ENCODE measurements around the gene BOC. TPM values are rescaled to one million over a fixed set of nuclear protein-coding genes. Genes with fewer than 3 reads are reported as not detected.

Gene BOC
- total and polyA plus RNA-seq, 2 experiments from 2014 or later: 18.4 to 21.6 TPM

DNA sequence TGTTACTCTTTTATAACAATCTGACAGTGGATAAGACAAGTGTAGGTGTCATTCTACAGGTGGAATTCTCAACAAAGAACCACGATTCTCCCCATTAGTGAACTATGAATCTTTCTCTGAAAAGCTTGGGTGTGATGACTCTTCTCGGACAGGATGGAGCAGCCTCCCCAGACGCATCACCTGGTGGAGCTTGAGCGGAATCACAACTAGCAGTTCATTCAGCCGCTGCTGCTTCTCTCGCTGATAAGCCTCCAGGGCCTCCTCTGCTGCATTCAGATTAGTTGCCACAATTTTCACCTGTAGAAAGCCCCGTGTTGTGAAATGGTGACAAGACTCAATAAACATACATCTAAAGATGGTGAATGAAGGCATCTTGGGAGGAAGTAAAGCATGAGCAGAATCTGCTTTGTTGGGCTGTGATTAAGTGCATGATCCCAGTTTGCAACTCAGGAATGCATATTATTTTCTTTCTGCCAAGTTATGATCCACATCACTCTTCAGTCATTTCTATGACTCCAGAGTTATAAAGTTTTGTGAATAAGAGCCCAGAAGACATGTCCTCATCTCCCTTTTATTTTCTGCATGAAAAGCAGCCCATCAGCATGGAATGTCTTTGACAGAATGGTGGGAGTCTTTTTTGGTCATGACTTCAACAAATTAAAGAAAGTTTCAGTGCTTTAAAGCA, 93.6 kb downstream of the BOC start:
- DNase-seq: peak; percentile 41
- Histone ChIP-seq H2AFZ (no peak overlapping the region), H3K4me3 (no peak overlapping the region)

DNA sequence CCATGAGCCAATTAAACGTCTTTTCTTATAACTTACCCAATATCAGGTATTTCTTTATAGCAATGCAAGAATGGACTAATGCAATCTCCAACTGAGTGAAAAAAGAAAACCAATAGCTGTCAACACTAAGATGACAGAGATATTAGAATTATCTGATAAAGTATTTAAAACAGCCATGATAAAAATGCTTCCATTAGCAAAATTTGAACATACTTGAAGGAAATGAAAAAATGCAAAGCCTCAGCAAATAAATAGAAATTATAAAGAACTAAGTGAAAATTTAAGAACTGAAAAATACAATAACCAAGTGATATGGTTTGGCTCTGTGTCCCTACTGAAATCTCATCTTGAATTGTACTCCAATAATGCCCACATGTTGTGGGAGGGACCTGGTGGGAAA, 99.6 kb downstream of the BOC start:
- H4K20me1 ChIP-seq (ENCODE audit: insufficient read depth): no peaks in the 10 kb centered on the region
- no peaks in the 10 kb centered on the region for H3K4me1 ChIP-seq (ENCODE audit: insufficient read depth)
- H3K4me2 ChIP-seq (ENCODE audit: unreplicated experiment): no peak overlapping the region
- H3K9me3 ChIP-seq (ENCODE audit: low read depth): peaks cover 9% of the 10 kb centered on the region
- H3K4me3 ChIP-seq: no peak overlapping the region
- TF ChIP-seq EZH2phosphoT487 (IDR thresholded peaks at IDR 0.05; ENCODE audit: insufficient read depth, low read depth): no peak
- TF ChIP-seq EZH2 (IDR thresholded peaks at IDR 0.05; ENCODE audit: insufficient read depth, poor library complexity, severe bottlenecking): no peak
- no peaks in the 10 kb centered on the region for H3K79me2 ChIP-seq (ENCODE audit: insufficient read depth)
- H3K9ac ChIP-seq: no peak overlapping the region
- no peak overlapping the region for H2AFZ ChIP-seq
- H3K36me3 ChIP-seq (ENCODE audit: low read depth): 0 out of 2 replicates have a peak, but pooled peaks cover 10% of the 10 kb centered on the region
- H3K9me2 ChIP-seq (ENCODE audit: insufficient read depth): no peaks in the 10 kb centered on the region
- in situ Hi-C loops (cut with MboI): no loop called here
- H3K27me3 ChIP-seq (replicated peaks; ENCODE audit: insufficient read depth): no peaks in the 10 kb centered on the region
- no peak for DNase-seq
- 81 to 85% methylated on average over 1 of the region's 1 CpG for WGBS, 2 experiments (ENCODE audit: low coverage in 1 of 2, low lambda C conversion rate in 2 of 2, missing lambda C conversion rate in 2 of 2)
- no peak overlapping the region for H3K27ac ChIP-seq
- no peaks in the 10 kb centered on the region for H3F3A ChIP-seq (ENCODE audit: insufficient read depth)

More for the DNA sequence above, 93.6 kb downstream of the BOC start:
- Histone ChIP-seq H3K4me1 (ENCODE audit: insufficient read depth) (peaks cover 10% of the 10 kb centered on the region), H3F3A (ENCODE audit: insufficient read depth) (peaks cover 4% of the 10 kb centered on the region), H3K36me3 (ENCODE audit: low read depth) (no peaks in the 10 kb centered on the region), H3K27me3 (replicated peaks; ENCODE audit: insufficient read depth) (no peaks in the 10 kb centered on the region), H3K9me3 (ENCODE audit: low read depth) (no peaks in the 10 kb centered on the region), H3K9me2 (ENCODE audit: insufficient read depth) (no peaks in the 10 kb centered on the region), H4K20me1 (ENCODE audit: insufficient read depth) (no peaks in the 10 kb centered on the region), H3K79me2 (ENCODE audit: insufficient read depth) (no peaks in the 10 kb centered on the region), H3K9ac (no peak overlapping the region), H3K27ac (no peak overlapping the region), H3K4me2 (ENCODE audit: unreplicated experiment) (peak overlapping the region; percentile 1)
- TF ChIP-seq EZH2 (IDR thresholded peaks at IDR 0.05; ENCODE audit: insufficient read depth, poor library complexity, severe bottlenecking) (no peak), EZH2phosphoT487 (IDR thresholded peaks at IDR 0.05; ENCODE audit: insufficient read depth, low read depth) (no peak)
- WGBS, 2 experiments (ENCODE audit: low coverage in 1 of 2, low lambda C conversion rate in 2 of 2, missing lambda C conversion rate in 2 of 2): 84 to 85% methylated on average over 7 of the region's 7 CpGs
- in situ Hi-C loops (cut with MboI): no loop called here

DNA sequence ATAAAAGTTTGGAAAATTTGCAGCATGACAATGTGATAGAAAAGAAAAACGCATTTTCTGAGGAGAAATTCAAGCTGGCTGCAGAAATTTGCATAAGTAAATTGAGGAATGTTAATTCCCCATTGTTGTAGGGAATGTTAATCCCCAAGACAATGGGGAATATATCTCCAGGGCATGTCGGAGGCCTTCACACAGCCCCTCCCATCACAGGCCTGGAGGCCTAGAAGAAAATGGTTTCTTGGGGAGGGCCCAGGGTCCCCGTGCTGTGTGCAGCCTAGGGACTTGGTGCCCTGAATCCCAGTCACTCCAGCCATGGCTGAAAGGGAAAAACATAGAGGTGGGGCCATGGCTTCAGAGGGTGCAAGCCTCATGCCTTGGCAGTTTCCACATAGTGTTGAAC, 101.1 kb downstream of the BOC start:
- no peaks in the 10 kb centered on the region for H3F3A ChIP-seq (ENCODE audit: insufficient read depth)
- H3K27ac ChIP-seq: no peak overlapping the region
- no peaks in the 10 kb centered on the region for H3K27me3 ChIP-seq (replicated peaks; ENCODE audit: insufficient read depth)
- no peaks in the 10 kb centered on the region for H3K9me2 ChIP-seq (ENCODE audit: insufficient read depth)
- in situ Hi-C loops (cut with MboI): no loop called here
- H3K79me2 ChIP-seq (ENCODE audit: insufficient read depth): no peaks in the 10 kb centered on the region
- peaks cover 9% of the 10 kb centered on the region for H3K9me3 ChIP-seq (ENCODE audit: low read depth)
- H2AFZ ChIP-seq: no peak overlapping the region
- no peaks in the 10 kb centered on the region for H4K20me1 ChIP-seq (ENCODE audit: insufficient read depth)
- H3K4me2 ChIP-seq (ENCODE audit: unreplicated experiment): no peak overlapping the region
- DNase-seq: no peak
- WGBS, 2 experiments (ENCODE audit: low coverage in 1 of 2, low lambda C conversion rate in 2 of 2, missing lambda C conversion rate in 2 of 2): 82% methylated on average over 3 of the region's 3 CpGs
- no peak for TF ChIP-seq EZH2 (IDR thresholded peaks at IDR 0.05; ENCODE audit: insufficient read depth, poor library complexity, severe bottlenecking)
- H3K36me3 ChIP-seq (ENCODE audit: low read depth): 0 out of 2 replicates have a peak, but pooled peaks cover 11% of the 10 kb centered on the region
- no peak overlapping the region for H3K9ac ChIP-seq
- no peaks in the 10 kb centered on the region for H3K4me1 ChIP-seq (ENCODE audit: insufficient read depth)
- H3K4me3 ChIP-seq: no peak overlapping the region

DNA sequence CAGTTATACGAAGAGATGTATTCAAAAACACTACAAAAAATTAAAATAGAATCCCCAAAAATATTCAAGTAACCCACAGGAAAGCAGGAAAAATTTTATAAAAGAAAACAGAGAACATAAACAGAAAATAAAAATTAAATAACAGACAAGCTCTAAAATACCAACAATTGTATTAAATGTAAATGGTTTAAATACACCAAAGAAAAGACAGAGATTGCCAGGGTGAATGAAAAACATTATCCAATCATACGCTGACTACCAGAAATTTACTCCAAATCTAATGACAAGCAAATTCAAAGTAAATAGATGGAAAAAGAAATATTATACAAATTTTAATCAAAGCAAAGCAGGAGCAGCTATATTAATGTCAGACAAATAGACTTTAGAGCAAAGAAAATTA, 103.6 kb downstream of the BOC start:
- in situ Hi-C loops (cut with MboI): no loop called here
- no peak overlapping the region for H3K4me3 ChIP-seq
- H3F3A ChIP-seq (ENCODE audit: insufficient read depth): no peaks in the 10 kb centered on the region
- H3K36me3 ChIP-seq (ENCODE audit: low read depth): 0 out of 2 replicates have a peak, but pooled peaks cover 11% of the 10 kb centered on the region
- peaks cover 9% of the 10 kb centered on the region for H3K9me3 ChIP-seq (ENCODE audit: low read depth)
- no peak overlapping the region for H2AFZ ChIP-seq
- no peaks in the 10 kb centered on the region for H3K9me2 ChIP-seq (ENCODE audit: insufficient read depth)
- WGBS, 2 experiments (ENCODE audit: low coverage in 1 of 2, low lambda C conversion rate in 2 of 2, missing lambda C conversion rate in 2 of 2): 80 to 81% methylated on average over 2 of the region's 2 CpGs
- H4K20me1 ChIP-seq (ENCODE audit: insufficient read depth): no peaks in the 10 kb centered on the region
- no peak for DNase-seq
- no peaks in the 10 kb centered on the region for H3K79me2 ChIP-seq (ENCODE audit: insufficient read depth)
- no peaks in the 10 kb centered on the region for H3K27me3 ChIP-seq (replicated peaks; ENCODE audit: insufficient read depth)
- no peak overlapping the region for H3K4me2 ChIP-seq (ENCODE audit: unreplicated experiment)
- no peak overlapping the region for H3K27ac ChIP-seq
- TF ChIP-seq EZH2phosphoT487 (IDR thresholded peaks at IDR 0.05; ENCODE audit: insufficient read depth, low read depth): no peak
- no peak for TF ChIP-seq EZH2 (IDR thresholded peaks at IDR 0.05; ENCODE audit: insufficient read depth, poor library complexity, severe bottlenecking)
- H3K9ac ChIP-seq: no peak overlapping the region
- no peaks in the 10 kb centered on the region for H3K4me1 ChIP-seq (ENCODE audit: insufficient read depth)
